Stimulated activated effector memory CD8-positive, alpha-beta T cell treated with anti-CD3 and anti-CD28 coated beads, Interleukin-12 subunit alpha, Interleukin-12 subunit beta, amount 100 ng/mL, for 72 hours (primary cell): ENCODE measurements around the gene SECTM1.

Experiments used
- ATAC-seq: fragments of 150-1000 bp; cut with Tn5 transposase; 2 replicates; pipeline ENCODE4 v1.10.0; 2021
- DNase-seq, 2 donors: peaks; one replicate each; pipeline ENCODE4 v3.0.0; 2021 to 2022; ENCODE audit warnings: low spot score in 2 of 2
- H3K27ac Mint-ChIP-seq: one replicate; pipeline ENCODE4 v1.8.0; 2022; ENCODE audit warnings: mild to moderate bottlenecking, mixed read lengths
- H3K36me3 Mint-ChIP-seq: one replicate; pipeline ENCODE4 v1.8.0; 2022; ENCODE audit warnings: mild to moderate bottlenecking, mixed read lengths
- H3K4me1 Mint-ChIP-seq: one replicate; pipeline ENCODE4 v1.8.0; 2022; ENCODE audit warnings: mixed read lengths
- H3K4me3 Mint-ChIP-seq: one replicate; pipeline ENCODE4 v1.8.0; 2022; ENCODE audit warnings: mild to moderate bottlenecking, mixed read lengths
- H3K9me3 Mint-ChIP-seq: one replicate; pipeline ENCODE4 v1.8.0; 2022; ENCODE audit warnings: mixed read lengths

SECTM1 gene

DNA sequence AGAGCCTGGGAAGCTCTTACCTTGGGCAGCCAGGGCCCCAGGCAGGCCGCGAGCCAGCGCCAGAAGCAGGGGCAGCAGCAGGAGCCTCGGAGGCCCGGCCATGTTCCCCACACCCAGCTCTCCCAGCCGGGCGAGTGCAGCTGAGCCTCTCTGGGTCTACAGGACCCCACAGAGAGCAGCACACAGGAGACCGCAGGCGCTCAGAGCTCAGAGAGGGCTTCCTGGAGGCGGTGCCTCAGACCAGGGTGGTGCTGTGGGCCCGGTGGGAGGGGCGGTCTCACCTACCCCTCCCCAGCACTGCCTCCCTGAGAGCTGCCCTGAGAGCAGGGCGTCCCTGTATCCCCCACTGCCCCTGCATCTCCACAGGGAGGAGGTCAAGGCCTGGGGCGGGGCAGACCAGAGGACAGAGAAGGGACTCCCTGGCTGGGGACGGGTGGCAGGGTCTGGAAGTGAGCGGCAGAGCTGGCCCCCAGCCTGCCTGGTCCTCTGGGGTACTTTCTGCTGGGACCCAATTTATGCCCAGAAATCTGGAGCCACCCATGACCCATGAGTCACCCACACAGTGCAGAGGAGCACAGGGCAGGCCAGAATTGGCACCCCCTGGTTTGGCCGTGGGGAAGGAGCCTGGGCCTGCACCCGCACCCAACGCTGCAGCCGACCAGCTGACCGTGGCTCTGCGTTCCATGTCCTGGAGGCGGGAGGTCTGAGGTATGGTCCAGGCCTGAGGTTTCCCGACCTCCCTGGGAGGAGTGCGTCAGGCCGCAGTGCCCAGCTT, 16.0 kb downstream of the SECTM1 start, which contains the start of gene CD7:
TSS of gene CD7 (minus strand) at position 215 of the 775 bp plus-strand sequence. CDS start at position 102, 113 bp downstream.
- Mint-ChIP-seq H3K4me1 (peaks cover 42% of the 10 kb centered on the region), H3K9me3 (no peaks in the 10 kb centered on the region), H3K27ac (no peak within 1 kb of the TSS), H3K36me3 (peaks cover 45% of the 10 kb centered on the region), H3K4me3 (no peak within 1 kb of the TSS)
- ATAC-seq, result peak; percentile 81
- peak; percentile 44 to 80 for DNase-seq

DNA sequence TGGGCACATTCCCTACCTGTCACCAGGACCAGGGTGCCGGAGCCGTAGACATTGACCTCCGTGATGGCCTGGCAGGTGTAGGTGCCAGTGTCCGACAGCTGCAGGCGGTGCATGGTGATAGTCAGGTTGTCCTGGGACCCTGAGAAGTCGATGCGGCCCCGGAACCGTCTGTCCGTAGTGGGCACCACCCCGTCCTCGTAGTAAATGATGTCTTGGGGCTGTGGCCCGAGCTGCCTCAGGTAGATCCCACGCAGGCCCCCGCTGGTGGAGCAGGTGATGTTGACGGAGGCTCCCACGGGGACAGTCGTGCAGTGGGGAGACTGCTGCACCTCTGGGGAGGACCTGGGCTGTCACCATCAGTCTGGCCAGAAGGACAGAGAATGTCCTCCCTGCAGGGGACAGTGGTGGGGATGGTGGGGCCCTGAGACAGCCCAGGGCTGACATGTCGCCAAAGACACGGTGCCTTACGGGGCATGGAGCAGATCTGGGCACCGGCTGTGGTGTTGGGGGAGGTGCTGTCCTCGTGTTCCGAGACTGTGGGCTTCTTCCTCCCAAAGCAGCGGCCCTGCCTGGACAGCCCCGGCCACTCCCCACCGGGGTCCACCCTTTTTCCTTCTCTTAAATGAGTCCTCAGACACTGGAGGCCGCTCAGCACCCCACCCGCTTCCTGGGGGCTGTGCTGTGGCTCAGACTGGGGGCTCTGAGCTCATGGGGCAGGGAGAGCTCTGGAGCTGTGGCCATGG, 16.7 kb downstream of the SECTM1 start:
- H3K4me3 Mint-ChIP-seq, result no peak overlapping the region

DNA sequence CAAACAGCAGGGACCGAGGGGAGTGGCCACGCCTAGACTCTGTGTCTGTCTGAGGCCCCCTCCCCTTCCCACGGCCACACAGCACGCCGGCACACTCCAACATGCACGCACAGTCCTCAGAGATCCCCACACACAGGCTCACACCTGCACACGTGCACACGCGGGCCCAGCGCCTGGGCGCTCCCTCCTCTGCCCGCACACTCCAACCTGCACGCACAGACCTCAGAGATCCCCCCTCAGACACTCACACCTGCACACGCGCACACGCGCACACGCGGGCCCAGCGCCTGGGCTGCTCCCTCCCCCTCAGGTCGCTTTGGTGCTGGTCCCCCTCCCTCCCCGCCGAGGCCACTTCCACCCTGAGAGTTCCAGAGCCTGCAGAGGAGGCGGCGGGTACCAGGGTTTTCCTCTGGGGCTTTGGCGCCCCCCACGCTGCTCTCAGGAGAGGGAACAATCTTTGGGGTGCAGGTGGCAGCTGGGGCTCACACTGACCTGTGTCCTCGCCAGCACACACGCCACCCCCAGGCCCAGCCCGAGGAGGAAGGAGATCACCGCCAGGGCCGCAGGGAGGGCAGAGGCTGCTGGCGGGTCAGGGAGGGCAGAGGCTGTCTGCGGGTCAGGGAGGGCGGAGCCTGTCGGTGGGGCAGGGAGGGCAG, 17.7 kb downstream of the SECTM1 start:
- peak in 1 of 2 donors; percentile 31 for DNase-seq
- Mint-ChIP-seq H3K9me3 (no peaks in the 10 kb centered on the region), H3K27ac (no peak overlapping the region), H3K4me1 (peaks cover 28% of the 10 kb centered on the region), H3K4me3 (no peak overlapping the region), H3K36me3 (peaks cover 38% of the 10 kb centered on the region)
- ATAC-seq, result peak; percentile 66

More for the DNA sequence above, 16.7 kb downstream of the SECTM1 start:
- Mint-ChIP-seq H3K4me1 (peaks cover 34% of the 10 kb centered on the region), H3K9me3 (no peaks in the 10 kb centered on the region), H3K36me3 (peaks cover 45% of the 10 kb centered on the region), H3K27ac (no peak overlapping the region)
- ATAC-seq, result peak; percentile 31
- DNase-seq, result no peak

DNA sequence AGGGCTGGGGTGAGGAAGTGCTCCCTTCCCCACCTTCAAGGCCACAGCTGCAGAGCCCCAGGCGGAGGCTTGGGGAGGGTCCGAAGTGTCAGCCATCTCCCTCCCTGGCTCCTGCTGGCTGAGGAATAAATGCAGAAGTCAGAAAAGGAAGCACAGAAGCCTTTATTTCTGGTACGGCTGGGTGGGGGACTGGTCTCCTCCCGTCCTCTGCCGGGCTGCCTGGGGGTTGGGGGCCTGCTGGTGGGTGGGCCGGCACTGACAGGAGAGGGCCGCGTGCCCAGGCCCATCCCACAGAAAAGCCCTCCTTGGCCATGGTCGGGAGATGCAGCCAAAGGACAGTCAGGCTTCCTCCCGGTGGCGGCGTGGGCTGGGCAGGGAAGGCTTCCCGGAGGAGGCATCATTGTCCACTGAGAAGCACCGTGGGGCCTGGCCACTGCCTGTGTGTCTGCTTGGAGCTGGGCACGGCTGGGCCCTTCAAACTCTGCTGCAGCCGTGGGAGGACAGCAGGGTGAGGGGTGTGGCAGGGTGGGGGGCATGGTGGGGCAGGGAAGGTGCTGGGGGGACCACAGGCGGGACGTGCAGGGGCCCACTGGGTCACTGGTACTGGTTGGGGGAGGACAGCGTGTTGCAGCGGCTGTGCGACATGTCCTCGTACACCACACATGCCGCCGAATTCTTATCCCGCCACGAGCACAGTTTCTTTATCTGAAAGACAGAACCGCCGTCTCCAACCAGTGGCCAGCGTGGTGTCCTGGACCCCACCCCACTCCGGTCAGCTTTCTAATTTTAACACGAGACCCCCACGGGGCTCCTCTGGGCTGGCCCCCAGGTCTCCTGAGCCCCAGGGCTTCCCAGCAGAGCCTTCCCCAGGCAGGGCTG, 18.6 kb downstream of the SECTM1 start:
- no peaks in the 10 kb centered on the region for H3K9me3 Mint-ChIP-seq
- no peak for ATAC-seq
- H3K36me3 Mint-ChIP-seq, result peaks cover 35% of the 10 kb centered on the region
- peaks cover 29% of the 10 kb centered on the region for H3K4me1 Mint-ChIP-seq
- H3K27ac Mint-ChIP-seq, result no peak overlapping the region
- no peak for DNase-seq
- no peak overlapping the region for H3K4me3 Mint-ChIP-seq

DNA sequence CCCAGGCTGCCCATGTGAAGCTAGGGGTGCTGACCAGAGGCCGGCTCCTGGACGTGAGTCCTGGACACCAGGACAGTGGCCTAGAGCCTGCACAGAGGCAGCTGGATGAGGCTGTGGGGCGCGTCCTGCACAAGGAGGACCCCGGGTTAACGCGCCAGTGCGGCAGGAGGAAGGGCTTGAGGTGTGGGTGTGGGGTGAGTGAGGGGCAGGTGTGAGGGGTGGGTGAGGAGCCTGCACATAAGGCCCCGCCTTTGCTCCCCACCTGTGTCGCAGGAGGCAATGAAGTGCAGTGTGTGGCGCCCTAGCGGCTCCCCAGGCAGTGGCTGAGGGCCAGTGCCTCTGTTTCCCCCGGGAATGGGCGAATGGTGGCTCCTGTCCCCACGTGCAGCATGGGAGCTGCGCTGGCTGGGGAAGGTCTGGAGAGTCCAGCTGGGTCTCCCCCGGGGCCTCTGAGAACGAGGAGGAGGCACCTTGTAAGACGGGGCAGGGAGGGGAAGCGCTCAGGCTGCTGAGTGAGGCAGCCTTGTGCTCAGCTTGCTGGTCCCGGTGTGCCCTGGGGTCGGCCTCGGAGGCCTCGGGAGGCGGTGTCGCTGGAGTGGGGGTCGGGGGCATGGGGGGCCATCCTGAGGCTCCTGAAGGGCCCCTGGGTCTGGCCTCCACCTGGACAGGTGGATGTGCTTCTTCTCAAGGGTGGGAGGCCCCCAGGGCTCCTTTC, 19.4 kb downstream of the SECTM1 start:
- DNase-seq (no peak), ATAC-seq (no peak)
- peak overlapping the region; percentile 32 for H3K27ac Mint-ChIP-seq
- H3K9me3 Mint-ChIP-seq, result no peaks in the 10 kb centered on the region
- peaks cover 31% of the 10 kb centered on the region for H3K4me1 Mint-ChIP-seq
- no peak overlapping the region for H3K4me3 Mint-ChIP-seq
- H3K36me3 Mint-ChIP-seq, result peaks cover 35% of the 10 kb centered on the region

DNA sequence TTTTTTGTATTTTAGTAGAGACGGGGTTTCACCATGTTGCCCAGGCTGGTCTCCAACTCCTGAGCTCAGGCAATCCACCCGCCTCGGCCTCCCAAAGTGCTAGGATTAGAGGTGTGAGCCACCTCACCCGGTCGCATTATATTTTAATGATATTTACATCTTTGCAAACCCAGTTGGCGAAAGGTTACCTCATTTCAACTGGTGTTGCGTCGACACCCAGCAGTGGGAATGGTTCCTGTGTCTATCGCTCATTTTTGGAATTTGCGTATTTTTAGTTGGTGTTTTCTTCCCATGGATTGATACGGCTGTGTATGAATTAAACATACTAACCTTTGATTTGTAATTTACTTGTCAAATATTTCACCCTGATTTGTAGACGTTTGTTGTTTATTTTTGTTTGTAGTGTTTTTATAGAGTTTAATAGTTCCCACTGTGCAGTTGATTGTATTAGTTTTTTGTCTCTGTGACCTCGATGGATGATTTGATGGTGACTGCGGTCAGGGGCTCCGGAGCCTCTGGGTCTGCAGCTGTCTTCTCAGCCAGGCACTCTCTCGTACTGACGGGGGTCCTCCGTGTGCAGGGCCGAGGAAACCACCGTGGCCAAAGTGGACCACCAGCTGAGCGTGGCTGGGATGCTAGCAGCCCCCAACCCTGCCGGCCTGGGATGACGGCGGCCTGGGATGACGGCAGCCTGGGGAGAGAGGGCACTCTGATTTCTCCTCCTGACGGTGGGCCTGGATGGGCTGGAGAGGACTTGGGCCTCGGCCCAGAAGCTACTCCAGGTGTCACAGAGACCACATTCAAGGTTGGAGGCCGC, 20.2 kb downstream of the SECTM1 start:
- H3K9me3 Mint-ChIP-seq, result no peaks in the 10 kb centered on the region
- DNase-seq (no peak), ATAC-seq (no peak)
- H3K4me1 Mint-ChIP-seq, result peaks cover 31% of the 10 kb centered on the region
- H3K36me3 Mint-ChIP-seq, result peaks cover 35% of the 10 kb centered on the region
- H3K4me3 Mint-ChIP-seq, result no peak overlapping the region
- H3K27ac Mint-ChIP-seq, result peak overlapping the region; percentile 32

DNA sequence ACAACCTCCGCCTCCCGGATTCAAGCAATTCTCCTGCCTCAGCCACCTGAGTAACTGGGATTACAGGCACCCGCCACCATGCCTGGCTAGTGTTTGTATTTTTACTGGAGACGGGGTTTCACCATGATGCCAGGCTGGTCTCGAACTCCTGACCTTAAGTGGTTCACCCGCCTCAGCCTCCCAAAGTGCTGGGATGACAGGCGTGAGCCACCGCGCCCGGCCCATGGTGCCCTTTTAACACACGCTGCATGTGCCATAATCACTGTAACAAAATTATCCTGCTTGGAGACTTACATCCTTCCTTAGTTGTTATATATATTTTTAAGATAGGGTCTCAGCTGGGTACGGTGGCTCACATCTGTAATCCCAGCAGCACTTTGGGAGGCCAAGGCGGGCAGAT, 21.6 kb downstream of the SECTM1 start:
- Mint-ChIP-seq H3K36me3 (peaks cover 30% of the 10 kb centered on the region), H3K9me3 (no peaks in the 10 kb centered on the region), H3K27ac (no peak overlapping the region), H3K4me1 (peaks cover 33% of the 10 kb centered on the region), H3K4me3 (no peak overlapping the region)
- ATAC-seq (no peak), DNase-seq (no peak)

DNA sequence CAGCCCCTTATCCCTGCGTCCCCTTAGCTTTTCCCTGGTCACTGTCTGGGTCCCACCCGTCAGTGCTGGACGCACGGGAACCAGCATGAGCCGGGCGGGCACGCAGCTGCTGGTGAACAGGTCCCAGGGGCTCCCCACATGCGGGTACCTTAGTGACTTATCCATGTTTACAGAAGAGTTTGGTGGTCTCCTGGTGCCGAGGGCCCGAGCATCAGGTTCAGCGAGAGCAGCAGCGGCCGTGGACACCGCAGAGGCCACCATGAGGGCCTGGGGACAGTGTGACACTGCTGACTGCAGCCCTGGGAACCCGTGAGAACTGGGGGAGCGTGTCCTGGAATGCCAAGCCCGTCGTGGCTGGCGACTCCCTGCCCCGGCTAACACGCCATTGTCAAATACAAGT, 22.7 kb downstream of the SECTM1 start:
- Mint-ChIP-seq H3K4me3 (no peak overlapping the region), H3K9me3 (no peaks in the 10 kb centered on the region), H3K36me3 (peaks cover 26% of the 10 kb centered on the region), H3K27ac (no peak overlapping the region), H3K4me1 (peaks cover 34% of the 10 kb centered on the region)
- DNase-seq, result no peak
- ATAC-seq, result no peak

DNA sequence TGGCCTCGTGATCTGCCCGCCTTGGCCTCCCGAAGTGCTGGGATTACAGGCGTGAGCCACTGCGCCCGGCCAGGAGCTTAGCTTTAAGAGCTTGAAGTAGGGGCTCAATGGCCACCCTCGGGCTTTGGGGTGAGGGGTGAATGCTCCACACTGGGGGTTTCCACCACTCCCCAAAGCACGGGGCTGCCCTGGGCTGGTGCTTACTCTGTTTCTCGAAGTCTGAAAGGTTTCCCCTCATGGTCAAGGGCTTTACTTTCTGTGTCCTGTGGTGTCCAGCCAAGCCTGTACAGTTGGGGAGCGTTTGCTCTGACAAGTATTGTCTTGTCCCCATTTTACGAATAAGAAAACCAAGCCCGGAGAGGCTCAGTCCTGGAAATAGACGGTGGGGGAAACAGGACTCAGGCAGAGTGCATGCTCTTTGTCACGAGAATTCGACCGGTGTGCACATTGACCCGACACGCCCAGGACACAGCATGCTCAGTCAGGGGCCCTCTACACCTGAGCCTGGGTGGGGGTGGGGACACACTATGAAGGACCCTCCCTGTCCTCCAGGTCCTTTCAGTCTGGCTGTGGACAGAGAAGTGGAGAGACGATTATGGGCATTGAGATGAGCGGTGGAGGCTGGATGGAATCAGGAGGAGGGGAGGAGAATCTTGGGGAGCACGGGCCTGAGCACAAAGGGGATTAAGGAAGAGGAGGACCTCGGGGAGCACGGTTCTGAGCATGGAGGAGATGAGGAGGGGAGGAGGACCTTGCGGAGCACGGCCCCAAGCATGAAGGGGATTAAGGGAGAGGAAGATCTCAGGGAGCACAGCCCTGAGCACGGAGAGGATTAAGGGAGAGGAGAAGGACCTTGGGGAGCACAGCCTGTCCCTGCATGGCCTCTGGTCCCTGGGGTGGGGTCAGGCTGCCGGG, 23.7 kb downstream of the SECTM1 start:
- Mint-ChIP-seq H3K4me3 (no peak overlapping the region), H3K4me1 (peaks cover 37% of the 10 kb centered on the region), H3K36me3 (peaks cover 16% of the 10 kb centered on the region), H3K9me3 (no peaks in the 10 kb centered on the region), H3K27ac (peak overlapping the region; percentile 3)
- no peak for DNase-seq
- ATAC-seq, result no peak

DNA sequence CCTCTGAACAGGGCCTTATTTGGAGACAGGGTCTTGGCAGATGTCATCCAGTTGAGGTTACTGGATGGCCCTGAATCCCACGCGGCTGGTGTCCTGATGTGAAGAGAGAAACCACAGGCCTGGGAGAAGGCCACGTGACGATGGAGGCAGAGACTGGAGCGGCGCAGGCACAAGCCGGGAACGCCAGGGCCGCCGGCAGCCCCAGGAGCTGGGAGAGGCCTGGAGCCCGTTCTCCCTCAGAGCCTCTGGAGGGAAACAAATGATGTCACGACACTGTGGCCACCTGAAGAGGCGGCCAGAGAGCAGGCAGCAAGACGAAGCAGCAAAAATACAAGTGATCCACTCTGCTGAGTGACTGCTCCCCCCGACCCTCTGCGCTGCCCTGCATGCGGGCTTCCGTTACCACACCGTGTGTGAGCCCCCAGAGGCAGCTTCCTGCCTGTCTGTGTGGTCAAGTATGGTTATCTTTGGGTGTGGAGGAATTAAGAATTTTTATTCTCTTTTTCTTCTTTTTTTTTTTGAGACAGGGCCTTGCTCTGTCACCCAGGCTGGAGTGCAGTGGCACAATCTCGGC, 27.8 kb downstream of the SECTM1 start:
- DNase-seq (no peak), ATAC-seq (no peak)
- H3K4me1 Mint-ChIP-seq, result peaks cover 65% of the 10 kb centered on the region

DNA sequence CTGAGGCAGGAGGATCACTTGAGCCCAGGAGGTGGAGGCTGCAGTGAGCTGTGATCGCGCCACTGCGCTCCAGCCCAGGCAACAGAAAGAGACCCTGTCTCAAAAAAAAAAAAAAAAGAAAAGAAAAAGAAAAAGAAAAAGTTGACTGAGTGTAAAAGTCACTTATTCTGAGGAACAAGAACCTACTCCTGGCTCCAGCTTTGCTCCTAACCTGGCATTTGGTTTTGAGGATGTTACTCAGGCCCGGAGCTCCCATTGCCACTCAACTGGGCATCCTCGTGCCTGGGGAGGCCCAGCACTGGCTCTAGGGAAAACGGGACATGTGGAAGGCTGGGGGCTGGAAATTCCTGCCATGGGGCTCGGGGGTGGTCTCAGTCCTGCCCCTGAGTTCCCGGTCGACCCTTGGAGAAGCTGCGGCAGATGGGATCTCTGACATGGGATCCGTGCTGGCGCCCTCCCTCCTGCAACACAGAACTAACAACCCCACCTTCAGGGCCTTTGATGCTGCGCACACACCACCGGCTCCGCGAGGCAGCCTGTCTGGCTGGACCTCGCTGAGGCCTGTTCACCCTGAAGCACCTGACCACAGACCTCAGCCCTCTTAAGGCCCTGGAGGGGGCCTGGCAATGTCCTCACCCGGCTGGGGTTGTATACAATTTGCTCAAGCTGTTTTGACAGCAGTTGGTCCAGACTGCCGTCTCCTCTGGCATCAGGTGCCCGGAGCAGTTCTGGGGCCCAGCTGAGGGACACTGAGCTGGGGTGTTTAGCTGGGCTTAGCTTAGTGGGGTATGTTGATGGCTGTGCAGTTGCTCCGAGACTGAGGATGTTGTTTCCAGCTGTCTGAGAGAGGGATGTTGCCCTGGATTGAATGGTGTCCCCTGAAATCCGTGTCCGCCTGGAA, 28.5 kb downstream of the SECTM1 start:
- DNase-seq (no peak), ATAC-seq (no peak)
- Mint-ChIP-seq H3K4me1 (peaks cover 69% of the 10 kb centered on the region), H3K9me3 (no peaks in the 10 kb centered on the region), H3K36me3 (peaks cover 1% of the 10 kb centered on the region), H3K4me3 (peak overlapping the region; percentile 28), H3K27ac (peak overlapping the region; percentile 52)

More for the DNA sequence above, 27.8 kb downstream of the SECTM1 start:
- Mint-ChIP-seq H3K4me3 (peak overlapping the region; percentile 28), H3K36me3 (no peaks in the 10 kb centered on the region), H3K9me3 (no peaks in the 10 kb centered on the region), H3K27ac (peak overlapping the region; percentile 52)
